GM23338 (cell line): ENCODE data around the gene MRPL44. TPM values are rescaled to one million over a fixed set of nuclear protein-coding genes. Genes with fewer than 3 reads are reported as not detected.

Source experiments
- ATAC-seq: fragments of 200-7000 bp; cut with Tn5 transposase; 3 replicates; pipeline ENCODE4 v1.9.1; 2020
- DNase-seq: peaks from one replicate; pipeline ENCODE4 v3.0.0-alpha.2; 2015; ENCODE audit warnings: low spot score
- H2AFZ ChIP-seq: fragments of 200-600 bp; sonication (generic); 2 replicates; pipeline ENCODE4 v1.8.0; 2016; ENCODE audit warnings: antibody characterized with exemption, mild to moderate bottlenecking, moderate library complexity
- H3F3A ChIP-seq: fragments of 200-600 bp; sonication (generic); replicated peaks from 2 replicates; pipeline ENCODE4 v1.8.0; 2017; ENCODE audit warnings: antibody characterized with exemption, mixed run types, low read depth
- H3K27ac ChIP-seq: fragments of 200-600 bp; sonication (generic); 2 replicates; pipeline ENCODE4 v1.6.1; 2016; ENCODE audit warnings: low read depth
- H3K27me3 ChIP-seq: fragments of 200-600 bp; sonication (generic); 2 replicates; pipeline ENCODE4 v1.8.0; 2016; ENCODE audit warnings: mild to moderate bottlenecking, mixed run types, moderate library complexity; ENCODE audit not compliant: insufficient read depth
- H3K36me3 ChIP-seq: fragments of 200-600 bp; sonication (generic); 2 replicates; pipeline ENCODE4 v1.8.0; 2016; ENCODE audit warnings: mild to moderate bottlenecking; ENCODE audit not compliant: insufficient read depth
- H3K4me1 ChIP-seq: fragments of 200-600 bp; sonication (generic); 2 replicates; pipeline ENCODE4 v1.8.0; 2016; ENCODE audit warnings: mild to moderate bottlenecking, moderate library complexity; ENCODE audit not compliant: insufficient read depth
- H3K4me2 ChIP-seq: fragments of 200-600 bp; sonication (generic); 2 replicates; pipeline ENCODE4 v1.7.1; 2017; ENCODE audit warnings: mixed run types
- H3K4me3 ChIP-seq: fragments of 200-600 bp; sonication (generic); 2 replicates; pipeline ENCODE4 v1.6.1; 2016; ENCODE audit warnings: mixed run types
- H3K79me2 ChIP-seq: fragments of 200-600 bp; sonication (generic); replicated peaks from 2 replicates; pipeline ENCODE4 v1.8.0; 2017; ENCODE audit warnings: mild to moderate bottlenecking; ENCODE audit not compliant: insufficient read depth
- H3K9me2 ChIP-seq: fragments of 200-600 bp; sonication (generic); 2 replicates; pipeline ENCODE4 v1.8.0; 2017; ENCODE audit not compliant: insufficient read depth
- H4K20me1 ChIP-seq: fragments of 200-600 bp; sonication (generic); replicated peaks from 2 replicates; pipeline ENCODE4 v1.8.0; 2017; ENCODE audit warnings: mild to moderate bottlenecking; ENCODE audit not compliant: insufficient read depth
- H3K27ac Mint-ChIP-seq: 2 replicates; pipeline ENCODE4 v1.8.0; 2020; ENCODE audit warnings: inconsistent platforms, mild to moderate bottlenecking, moderate library complexity, mixed read lengths
- H3K27me3 Mint-ChIP-seq: 3 replicates; pipeline ENCODE4 v1.8.0; 2022; ENCODE audit warnings: low read depth, mild to moderate bottlenecking, moderate library complexity, mixed read lengths, inconsistent platforms; ENCODE audit not compliant: insufficient read depth, poor library complexity
- H3K36me3 Mint-ChIP-seq: 3 replicates; pipeline ENCODE4 v1.8.0; 2021; ENCODE audit warnings: low read depth, mild to moderate bottlenecking, inconsistent platforms, moderate library complexity, mixed read lengths
- H3K4me1 Mint-ChIP-seq: 3 replicates; pipeline ENCODE4 v1.8.0; 2020; ENCODE audit warnings: mild to moderate bottlenecking, inconsistent platforms, mixed read lengths
- H3K4me3 Mint-ChIP-seq: 3 replicates; pipeline ENCODE4 v1.8.0; 2021; ENCODE audit warnings: moderate library complexity, mild to moderate bottlenecking, inconsistent platforms, mixed read lengths
- H3K9me3 Mint-ChIP-seq: 3 replicates; pipeline ENCODE4 v1.8.0; 2020; ENCODE audit warnings: moderate library complexity, mild to moderate bottlenecking, inconsistent platforms, mixed read lengths
- CREB1 ChIP-seq: fragments of 250-450 bp; sonication (Bioruptor Pico); IDR thresholded peaks from 2 replicates; pipeline ENCODE4 v1.5.0; 2020; ENCODE audit warnings: low read depth, mild to moderate bottlenecking, moderate library complexity
- EZH2 ChIP-seq: fragments of 200-600 bp; sonication (generic); IDR thresholded peaks from one replicate; pipeline ENCODE4 v1.8.0; 2017; ENCODE audit warnings: antibody characterized with exemption, mild to moderate bottlenecking, low read depth; ENCODE audit not compliant: unreplicated experiment
- EZH2phosphoT487 ChIP-seq: fragments of 200-600 bp; sonication (generic); IDR thresholded peaks from one replicate; pipeline ENCODE4 v1.8.1; 2018; ENCODE audit warnings: antibody characterized with exemption; ENCODE audit not compliant: unreplicated experiment
- JUNB ChIP-seq: IDR thresholded peaks from one replicate; pipeline ENCODE4 v1.6.1; 2016; ENCODE audit warnings: antibody characterized with exemption; ENCODE audit not compliant: unreplicated experiment
- NANOG ChIP-seq: IDR thresholded peaks from 2 replicates; pipeline ENCODE4 v1.6.1; 2016; ENCODE audit warnings: antibody characterized with exemption, borderline replicate concordance
- POLR2AphosphoS5 ChIP-seq: IDR thresholded peaks from 2 replicates; pipeline ENCODE4 v1.6.1; 2016; ENCODE audit warnings: antibody characterized with exemption, low read depth
- ZNF114 ChIP-seq: fragments of 250-450 bp; sonication (Bioruptor Pico); IDR thresholded peaks from 2 replicates; pipeline ENCODE4 v1.5.0; 2020; ENCODE audit warnings: mild to moderate bottlenecking, moderate library complexity
- polyA plus RNA-seq: library from polyadenylated mRNA; unstranded; fragments of >200 nt; fragmentation: Nextera tagmentation; extraction: Ambion mirVana; gene quantifications from 2 replicates; pipeline ENCODE4 v1.2.1, GENCODE V29; 2016
- total RNA-seq: library from RNA; depleted of rRNA; stranded (reverse); fragments of >200 nt; shearing (Covaris generic); gene quantifications from 2 replicates; pipeline ENCODE4 v1.2.3, GENCODE V29; 2014
- TF ChIP-seq, protein P1 (sequence below): IDR thresholded peaks from 2 replicates; pipeline ENCODE4 v1.6.1; 2016; ENCODE audit warnings: antibody characterized with exemption
- TF ChIP-seq, protein P2 (sequence below): fragments of 250-450 bp; sonication (Bioruptor Pico); IDR thresholded peaks from 2 replicates; pipeline ENCODE4 v1.5.0; 2020; ENCODE audit warnings: mild to moderate bottlenecking, moderate library complexity
- TF ChIP-seq, protein P3 (sequence below): IDR thresholded peaks from one replicate; pipeline ENCODE4 v1.6.1; 2018; ENCODE audit warnings: antibody characterized with exemption; ENCODE audit not compliant: unreplicated experiment

Gene MRPL44
- total and polyA plus RNA-seq, 2 experiments from 2014 or later = 38.4 to 55.8 TPM

DNA sequence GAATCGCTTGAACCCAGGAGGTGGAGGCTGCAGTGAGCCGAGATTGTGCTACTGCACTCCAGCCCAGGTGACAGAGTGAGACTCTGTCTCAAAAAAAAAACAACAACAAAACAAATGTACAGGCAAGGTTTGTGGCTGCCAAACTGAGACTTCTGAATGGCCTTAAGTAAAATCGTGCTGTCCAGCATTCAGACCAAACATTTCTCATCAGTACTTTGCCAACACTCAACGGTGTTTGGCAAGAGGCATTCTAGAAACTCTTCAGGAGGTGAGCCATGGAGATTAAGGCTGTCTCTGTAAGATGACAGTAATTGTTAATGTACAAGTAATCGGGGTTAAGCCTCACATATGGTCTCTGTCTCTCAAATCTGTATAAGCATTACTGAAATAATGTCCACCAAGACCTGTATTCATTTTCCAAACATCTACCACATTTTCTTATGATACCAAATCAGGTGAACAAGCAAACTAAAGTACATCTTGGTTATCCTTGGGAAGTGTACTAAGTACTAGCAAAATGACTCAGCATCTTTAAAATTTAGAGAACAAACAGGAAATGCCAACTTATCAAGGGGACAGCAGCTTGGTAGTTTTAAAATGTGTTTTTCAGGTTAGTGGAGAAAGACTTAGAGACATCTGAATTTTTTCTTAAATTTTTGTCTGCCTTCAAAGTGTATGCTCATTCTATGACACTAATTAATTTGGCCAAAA is 52.5 kb downstream of the MRPL44 start:
- no peaks in the 10 kb centered on the region for H3K36me3 ChIP-seq
- H3K27ac ChIP-seq = no peak overlapping the region
- H3F3A ChIP-seq = no peaks in the 10 kb centered on the region
- ATAC-seq (no peak), DNase-seq (no peak)
- H4K20me1 ChIP-seq = no peaks in the 10 kb centered on the region
- peak overlapping the region; percentile 81; the same call in 1 of the 2 replicates for H3K27ac Mint-ChIP-seq
- H3K9me3 Mint-ChIP-seq = no peaks in the 10 kb centered on the region
- peaks cover 27% of the 10 kb centered on the region for H3K79me2 ChIP-seq
- no peaks in the 10 kb centered on the region for H3K36me3 Mint-ChIP-seq
- no peak overlapping the region for H3K4me3 ChIP-seq
- peaks cover 32% of the 10 kb centered on the region for H3K4me1 Mint-ChIP-seq
- H3K4me3 Mint-ChIP-seq = no peak overlapping the region; the same call in 2 of the 3 replicates
- TF ChIP-seq EZH2 (no peak), ZNF114 (CRISPR knock-in tag) (no peak), EZH2phosphoT487 (no peak), JUNB (no peak), POLR2AphosphoS5 (no peak), NANOG (no peak), CREB1 (CRISPR knock-in tag) (no peak)
- TF ChIP-seq, protein P1, sequence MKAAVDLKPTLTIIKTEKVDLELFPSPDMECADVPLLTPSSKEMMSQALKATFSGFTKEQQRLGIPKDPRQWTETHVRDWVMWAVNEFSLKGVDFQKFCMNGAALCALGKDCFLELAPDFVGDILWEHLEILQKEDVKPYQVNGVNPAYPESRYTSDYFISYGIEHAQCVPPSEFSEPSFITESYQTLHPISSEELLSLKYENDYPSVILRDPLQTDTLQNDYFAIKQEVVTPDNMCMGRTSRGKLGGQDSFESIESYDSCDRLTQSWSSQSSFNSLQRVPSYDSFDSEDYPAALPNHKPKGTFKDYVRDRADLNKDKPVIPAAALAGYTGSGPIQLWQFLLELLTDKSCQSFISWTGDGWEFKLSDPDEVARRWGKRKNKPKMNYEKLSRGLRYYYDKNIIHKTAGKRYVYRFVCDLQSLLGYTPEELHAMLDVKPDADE = no peak
- TF ChIP-seq, protein P2, sequence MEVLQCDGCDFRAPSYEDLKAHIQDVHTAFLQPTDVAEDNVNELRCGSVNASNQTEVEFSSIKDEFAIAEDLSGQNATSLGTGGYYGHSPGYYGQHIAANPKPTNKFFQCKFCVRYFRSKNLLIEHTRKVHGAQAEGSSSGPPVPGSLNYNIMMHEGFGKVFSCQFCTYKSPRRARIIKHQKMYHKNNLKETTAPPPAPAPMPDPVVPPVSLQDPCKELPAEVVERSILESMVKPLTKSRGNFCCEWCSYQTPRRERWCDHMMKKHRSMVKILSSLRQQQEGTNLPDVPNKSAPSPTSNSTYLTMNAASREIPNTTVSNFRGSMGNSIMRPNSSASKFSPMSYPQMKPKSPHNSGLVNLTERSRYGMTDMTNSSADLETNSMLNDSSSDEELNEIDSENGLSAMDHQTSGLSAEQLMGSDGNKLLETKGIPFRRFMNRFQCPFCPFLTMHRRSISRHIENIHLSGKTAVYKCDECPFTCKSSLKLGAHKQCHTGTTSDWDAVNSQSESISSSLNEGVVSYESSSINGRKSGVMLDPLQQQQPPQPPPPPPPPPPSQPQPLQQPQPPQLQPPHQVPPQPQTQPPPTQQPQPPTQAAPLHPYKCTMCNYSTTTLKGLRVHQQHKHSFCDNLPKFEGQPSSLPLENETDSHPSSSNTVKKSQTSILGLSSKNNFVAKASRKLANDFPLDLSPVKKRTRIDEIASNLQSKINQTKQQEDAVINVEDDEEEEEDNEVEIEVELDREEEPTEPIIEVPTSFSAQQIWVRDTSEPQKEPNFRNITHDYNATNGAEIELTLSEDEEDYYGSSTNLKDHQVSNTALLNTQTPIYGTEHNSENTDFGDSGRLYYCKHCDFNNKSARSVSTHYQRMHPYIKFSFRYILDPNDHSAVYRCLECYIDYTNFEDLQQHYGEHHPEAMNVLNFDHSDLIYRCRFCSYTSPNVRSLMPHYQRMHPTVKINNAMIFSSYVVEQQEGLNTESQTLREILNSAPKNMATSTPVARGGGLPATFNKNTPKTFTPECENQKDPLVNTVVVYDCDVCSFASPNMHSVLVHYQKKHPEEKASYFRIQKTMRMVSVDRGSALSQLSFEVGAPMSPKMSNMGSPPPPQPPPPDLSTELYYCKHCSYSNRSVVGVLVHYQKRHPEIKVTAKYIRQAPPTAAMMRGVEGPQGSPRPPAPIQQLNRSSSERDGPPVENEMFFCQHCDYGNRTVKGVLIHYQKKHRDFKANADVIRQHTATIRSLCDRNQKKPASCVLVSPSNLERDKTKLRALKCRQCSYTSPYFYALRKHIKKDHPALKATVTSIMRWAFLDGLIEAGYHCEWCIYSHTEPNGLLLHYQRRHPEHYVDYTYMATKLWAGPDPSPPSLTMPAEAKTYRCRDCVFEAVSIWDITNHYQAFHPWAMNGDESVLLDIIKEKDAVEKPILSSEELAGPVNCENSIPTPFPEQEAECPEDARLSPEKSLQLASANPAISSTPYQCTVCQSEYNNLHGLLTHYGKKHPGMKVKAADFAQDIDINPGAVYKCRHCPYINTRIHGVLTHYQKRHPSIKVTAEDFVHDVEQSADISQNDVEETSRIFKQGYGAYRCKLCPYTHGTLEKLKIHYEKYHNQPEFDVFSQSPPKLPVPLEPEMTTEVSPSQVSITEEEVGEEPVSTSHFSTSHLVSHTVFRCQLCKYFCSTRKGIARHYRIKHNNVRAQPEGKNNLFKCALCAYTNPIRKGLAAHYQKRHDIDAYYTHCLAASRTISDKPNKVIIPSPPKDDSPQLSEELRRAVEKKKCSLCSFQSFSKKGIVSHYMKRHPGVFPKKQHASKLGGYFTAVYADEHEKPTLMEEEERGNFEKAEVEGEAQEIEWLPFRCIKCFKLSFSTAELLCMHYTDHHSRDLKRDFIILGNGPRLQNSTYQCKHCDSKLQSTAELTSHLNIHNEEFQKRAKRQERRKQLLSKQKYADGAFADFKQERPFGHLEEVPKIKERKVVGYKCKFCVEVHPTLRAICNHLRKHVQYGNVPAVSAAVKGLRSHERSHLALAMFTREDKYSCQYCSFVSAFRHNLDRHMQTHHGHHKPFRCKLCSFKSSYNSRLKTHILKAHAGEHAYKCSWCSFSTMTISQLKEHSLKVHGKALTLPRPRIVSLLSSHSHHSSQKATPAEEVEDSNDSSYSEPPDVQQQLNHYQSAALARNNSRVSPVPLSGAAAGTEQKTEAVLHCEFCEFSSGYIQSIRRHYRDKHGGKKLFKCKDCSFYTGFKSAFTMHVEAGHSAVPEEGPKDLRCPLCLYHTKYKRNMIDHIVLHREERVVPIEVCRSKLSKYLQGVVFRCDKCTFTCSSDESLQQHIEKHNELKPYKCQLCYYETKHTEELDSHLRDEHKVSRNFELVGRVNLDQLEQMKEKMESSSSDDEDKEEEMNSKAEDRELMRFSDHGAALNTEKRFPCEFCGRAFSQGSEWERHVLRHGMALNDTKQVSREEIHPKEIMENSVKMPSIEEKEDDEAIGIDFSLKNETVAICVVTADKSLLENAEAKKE (CRISPR knock-in tag) = no peak
- TF ChIP-seq, protein P3, sequence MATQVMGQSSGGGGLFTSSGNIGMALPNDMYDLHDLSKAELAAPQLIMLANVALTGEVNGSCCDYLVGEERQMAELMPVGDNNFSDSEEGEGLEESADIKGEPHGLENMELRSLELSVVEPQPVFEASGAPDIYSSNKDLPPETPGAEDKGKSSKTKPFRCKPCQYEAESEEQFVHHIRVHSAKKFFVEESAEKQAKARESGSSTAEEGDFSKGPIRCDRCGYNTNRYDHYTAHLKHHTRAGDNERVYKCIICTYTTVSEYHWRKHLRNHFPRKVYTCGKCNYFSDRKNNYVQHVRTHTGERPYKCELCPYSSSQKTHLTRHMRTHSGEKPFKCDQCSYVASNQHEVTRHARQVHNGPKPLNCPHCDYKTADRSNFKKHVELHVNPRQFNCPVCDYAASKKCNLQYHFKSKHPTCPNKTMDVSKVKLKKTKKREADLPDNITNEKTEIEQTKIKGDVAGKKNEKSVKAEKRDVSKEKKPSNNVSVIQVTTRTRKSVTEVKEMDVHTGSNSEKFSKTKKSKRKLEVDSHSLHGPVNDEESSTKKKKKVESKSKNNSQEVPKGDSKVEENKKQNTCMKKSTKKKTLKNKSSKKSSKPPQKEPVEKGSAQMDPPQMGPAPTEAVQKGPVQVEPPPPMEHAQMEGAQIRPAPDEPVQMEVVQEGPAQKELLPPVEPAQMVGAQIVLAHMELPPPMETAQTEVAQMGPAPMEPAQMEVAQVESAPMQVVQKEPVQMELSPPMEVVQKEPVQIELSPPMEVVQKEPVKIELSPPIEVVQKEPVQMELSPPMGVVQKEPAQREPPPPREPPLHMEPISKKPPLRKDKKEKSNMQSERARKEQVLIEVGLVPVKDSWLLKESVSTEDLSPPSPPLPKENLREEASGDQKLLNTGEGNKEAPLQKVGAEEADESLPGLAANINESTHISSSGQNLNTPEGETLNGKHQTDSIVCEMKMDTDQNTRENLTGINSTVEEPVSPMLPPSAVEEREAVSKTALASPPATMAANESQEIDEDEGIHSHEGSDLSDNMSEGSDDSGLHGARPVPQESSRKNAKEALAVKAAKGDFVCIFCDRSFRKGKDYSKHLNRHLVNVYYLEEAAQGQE = no peak
- H3K4me1 ChIP-seq = peaks cover 36% of the 10 kb centered on the region
- no peaks in the 10 kb centered on the region for H3K27me3 ChIP-seq
- H2AFZ ChIP-seq = no peak overlapping the region
- H3K9me2 ChIP-seq = peaks cover 3% of the 10 kb centered on the region; the same call in 1 of the 2 replicates
- H3K27me3 Mint-ChIP-seq = peaks cover 3% of the 10 kb centered on the region
- peak overlapping the region; percentile 23 for H3K4me2 ChIP-seq
